NCI-H128 (cell line): ENCODE measurements around the gene REC114.
"Not testable (repeated sequence)": the region's sequence is repeated elsewhere in the genome, so short reads cannot be mapped to it uniquely, and the experiment has no call there.

Experiments used
- DNase-seq: peaks from one replicate; lab custom pipeline; 2025; ENCODE audit not compliant: unreplicated experiment; lab: John Stamatoyannopoulos, UW

REC114 gene

GRCh38 chr15:73455876-73456275, 12.9 kb downstream of the REC114 start:
- no peak for DNase-seq

- no peak for DNase-seq
Observed at GRCh38 chr15:73457334-73457733, 14.4 kb downstream of the REC114 start.

- no peak for DNase-seq
Observed at GRCh38 chr15:73460662-73461061, 17.7 kb downstream of the REC114 start.

GRCh38 chr15:73464602-73465001, 21.6 kb downstream of the REC114 start:
- DNase-seq: no peak

GRCh38 chr15:73467758-73468157, 24.8 kb downstream of the REC114 start:
- no peak for DNase-seq

DNA sequence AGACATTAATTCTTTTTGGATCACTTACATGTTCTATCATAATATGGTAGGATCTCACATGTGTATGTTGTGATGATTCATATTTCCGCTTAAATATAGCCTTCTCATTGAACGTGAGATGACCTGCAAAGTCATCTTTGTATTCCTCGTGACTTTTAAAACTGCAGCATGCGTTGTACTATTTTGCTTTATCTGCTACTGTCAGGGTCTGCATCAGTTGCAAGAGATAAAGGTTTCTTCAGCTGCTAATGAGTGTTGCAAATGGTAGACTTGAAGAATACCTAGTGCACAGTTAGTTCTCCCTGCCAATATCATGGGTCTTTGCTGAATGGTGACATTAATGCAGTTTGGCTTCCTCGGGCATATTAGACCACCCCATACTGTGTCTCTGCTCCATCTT, 31.8 kb downstream of the REC114 start:
- DNase-seq: no peak

DNA sequence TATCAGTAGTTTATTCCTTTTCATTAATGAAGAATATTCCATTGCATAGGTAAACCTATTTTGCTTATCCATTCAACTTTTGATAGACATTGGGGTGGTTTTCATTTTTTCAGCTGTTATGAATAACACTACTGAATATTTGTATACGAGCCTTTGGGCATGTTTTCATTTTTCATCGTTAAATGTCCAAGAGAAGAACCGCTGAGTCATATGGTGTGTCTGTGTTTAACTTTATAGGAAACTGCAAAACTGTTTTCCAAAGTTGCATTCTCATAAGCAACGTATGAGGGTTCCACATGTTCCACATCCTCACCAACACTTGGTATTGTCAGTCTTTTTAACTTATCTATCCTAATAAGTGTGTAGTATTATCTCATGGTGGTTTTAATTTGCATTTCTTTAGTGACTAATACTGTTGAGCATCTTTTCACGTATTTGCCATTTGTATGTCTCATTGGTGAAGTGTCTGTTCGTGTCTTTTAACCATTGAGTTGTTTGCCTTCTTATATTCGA, 33.8 kb downstream of the REC114 start:
- DNase-seq: no peak

DNA sequence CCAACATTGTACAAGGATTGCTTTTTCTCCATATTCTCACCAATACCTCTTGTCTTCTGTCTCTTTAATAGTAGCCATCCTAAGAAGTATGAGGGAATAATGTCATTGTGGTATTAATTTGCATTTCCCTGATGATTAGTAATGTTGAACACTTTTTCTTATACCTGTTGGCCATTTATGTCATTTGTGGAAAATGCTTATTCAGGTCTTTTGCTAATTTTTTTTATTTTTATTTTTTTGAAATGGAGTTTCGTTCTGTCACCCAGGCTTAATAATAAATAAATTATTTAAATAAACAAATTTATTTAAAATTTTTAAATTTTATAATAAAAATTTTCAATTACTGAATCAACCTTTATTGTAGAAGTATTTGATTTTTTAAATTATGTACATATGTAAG, 37.1 kb downstream of the REC114 start:
- no peak for DNase-seq

DNA sequence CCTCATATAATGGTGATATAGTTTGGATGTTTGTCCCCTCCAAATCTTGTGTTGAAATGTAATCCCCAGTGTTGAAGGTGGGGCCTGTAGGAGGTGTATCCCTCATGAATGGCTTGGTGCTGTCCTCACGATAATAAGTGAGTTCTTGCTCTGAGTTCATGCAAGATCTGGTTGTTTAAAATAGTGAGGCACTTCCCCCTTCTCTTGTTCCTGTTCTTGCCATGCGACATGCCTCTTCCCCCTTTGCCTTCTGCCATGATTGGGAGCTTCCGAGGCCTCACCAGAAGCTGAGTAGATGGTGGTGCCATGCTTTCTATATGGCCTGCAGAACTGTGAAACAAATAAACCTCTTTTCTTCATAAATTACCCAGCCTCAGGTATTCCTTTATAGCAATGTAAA, 39.2 kb downstream of the REC114 start:
- DNase-seq: no peak

- DNase-seq: no peak
Observed at GRCh38 chr15:73483053-73483452, 40.1 kb downstream of the REC114 start.

DNA sequence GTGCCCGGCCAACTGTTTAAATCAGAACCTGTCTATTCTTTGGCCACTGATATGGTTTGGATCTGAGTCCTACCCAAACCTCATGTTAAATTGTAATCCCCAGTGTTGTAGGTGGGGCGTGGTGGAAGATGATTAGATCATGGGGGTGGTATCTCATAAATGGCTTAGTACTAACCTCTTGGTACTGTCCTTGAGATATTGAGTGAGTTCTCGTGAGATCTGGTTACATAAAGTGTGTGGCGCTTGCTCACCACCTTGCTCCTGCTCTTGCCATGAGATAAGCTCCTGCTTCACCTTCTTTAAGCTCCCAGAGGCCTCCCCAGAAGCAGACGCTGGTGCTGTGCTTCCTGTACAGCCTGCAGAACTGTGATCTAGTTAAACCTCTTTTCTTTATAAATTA, 42.4 kb downstream of the REC114 start:
- DNase-seq: no peak

GRCh38 chr15:73485885-73486284, 42.9 kb downstream of the REC114 start:
- not testable (repeated sequence) for DNase-seq

- DNase-seq: no peak
Observed at GRCh38 chr15:73488698-73489097, 45.7 kb downstream of the REC114 start.

- no peak for DNase-seq
Observed at GRCh38 chr15:73493922-73494321, 51.0 kb downstream of the REC114 start.

GRCh38 chr15:73495181-73495580, 52.2 kb downstream of the REC114 start:
- DNase-seq: no peak

DNA sequence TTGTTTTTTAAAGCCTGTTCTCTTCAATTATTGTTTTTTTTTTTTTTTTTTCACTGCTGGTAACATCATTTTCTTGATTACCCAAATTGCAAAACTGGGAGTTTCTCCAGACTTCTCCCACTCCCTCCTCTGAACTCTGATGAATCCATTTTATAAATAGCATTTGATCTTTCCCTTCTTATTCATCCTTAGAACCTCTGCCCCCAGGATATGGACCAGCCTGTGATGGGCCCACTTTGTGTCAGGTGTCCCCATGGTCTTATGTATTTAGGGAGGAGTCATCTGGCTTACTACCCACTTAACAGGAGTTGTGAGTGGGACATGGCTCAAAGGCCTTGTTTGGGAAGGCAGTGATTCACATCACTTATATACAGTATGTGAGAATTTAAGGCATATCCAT, 57.7 kb downstream of the REC114 start:
- DNase-seq: no peak

DNA sequence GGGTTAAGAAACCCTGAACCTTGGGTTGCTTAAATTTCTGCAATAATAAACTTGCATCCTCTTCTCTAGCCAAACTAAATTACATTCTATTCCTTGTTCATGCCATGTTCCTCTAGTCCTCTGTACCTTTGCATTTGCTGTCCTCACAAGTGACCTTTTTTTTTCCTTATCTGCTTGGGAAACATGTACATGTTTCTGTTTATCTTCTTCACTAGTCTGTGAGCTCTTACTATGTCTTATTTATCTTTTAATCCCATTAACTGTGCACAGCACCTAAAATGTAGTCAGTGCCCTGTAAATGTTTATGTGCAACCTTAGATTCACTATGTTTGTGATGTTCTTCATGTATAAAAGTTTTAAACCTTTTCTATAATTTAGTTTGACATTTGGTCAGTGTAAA, 61.9 kb downstream of the REC114 start:
- no peak for DNase-seq

DNA sequence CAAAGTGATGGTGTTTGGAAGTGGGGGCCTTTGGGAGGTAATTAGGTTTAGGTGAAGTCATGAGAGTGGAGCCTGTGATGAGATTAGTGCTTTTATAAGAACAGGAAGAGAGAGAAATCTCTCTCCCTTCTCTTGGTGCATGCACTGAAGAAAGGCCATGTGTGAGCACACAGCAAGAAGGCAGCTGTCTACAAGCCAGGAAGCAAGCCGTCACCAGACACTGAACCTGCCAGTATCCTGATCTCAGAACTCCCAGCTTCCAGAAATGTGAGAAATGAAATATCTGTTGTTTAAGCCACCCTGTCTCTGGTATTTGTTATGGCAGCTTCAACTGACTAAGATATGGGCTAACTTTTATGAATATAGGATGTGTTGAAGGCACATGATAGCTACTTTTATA, 72.6 kb downstream of the REC114 start:
- DNase-seq: no peak

- DNase-seq: no peak
Observed at GRCh38 chr15:73517566-73517965, 74.6 kb downstream of the REC114 start.

GRCh38 chr15:73518180-73518862, 75.4 kb downstream of the REC114 start:
- DNase-seq: no peak

GRCh38 chr15:73518876-73519733, 76.1 kb downstream of the REC114 start:
- no peak for DNase-seq

DNA sequence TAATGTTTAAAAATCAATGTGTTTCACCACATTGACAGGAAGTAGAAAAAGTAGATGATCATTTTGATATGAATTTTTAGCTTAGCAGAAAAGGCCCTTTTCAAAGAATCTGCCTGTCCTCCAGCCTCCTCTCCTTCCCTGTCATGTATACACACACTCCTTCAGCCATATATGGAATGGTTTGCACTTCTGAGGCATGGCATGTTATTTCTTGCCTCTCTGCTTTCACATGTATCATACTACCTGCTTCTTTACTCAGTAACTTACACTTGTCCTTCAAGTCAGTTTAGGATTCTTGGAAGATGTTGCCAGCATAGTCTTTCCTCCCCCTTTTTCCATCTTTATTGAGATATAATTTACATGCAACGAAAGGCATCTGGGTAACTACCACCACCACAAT, 79.0 kb downstream of the REC114 start:
- no peak for DNase-seq
